Activated CD4-positive, CD25-positive, alpha-beta regulatory T cell (primary cell): Measurements from ENCODE around the gene EIF3K.
"Not testable (repeated sequence)": the region's sequence is repeated elsewhere in the genome, so short reads cannot be mapped to it uniquely, and the experiment has no call there.

Experiments
- DNase-seq, 4 experiments: peaks; one replicate each; lab custom pipeline; 2025; lab: John Stamatoyannopoulos, UW

The EIF3K gene

DNA sequence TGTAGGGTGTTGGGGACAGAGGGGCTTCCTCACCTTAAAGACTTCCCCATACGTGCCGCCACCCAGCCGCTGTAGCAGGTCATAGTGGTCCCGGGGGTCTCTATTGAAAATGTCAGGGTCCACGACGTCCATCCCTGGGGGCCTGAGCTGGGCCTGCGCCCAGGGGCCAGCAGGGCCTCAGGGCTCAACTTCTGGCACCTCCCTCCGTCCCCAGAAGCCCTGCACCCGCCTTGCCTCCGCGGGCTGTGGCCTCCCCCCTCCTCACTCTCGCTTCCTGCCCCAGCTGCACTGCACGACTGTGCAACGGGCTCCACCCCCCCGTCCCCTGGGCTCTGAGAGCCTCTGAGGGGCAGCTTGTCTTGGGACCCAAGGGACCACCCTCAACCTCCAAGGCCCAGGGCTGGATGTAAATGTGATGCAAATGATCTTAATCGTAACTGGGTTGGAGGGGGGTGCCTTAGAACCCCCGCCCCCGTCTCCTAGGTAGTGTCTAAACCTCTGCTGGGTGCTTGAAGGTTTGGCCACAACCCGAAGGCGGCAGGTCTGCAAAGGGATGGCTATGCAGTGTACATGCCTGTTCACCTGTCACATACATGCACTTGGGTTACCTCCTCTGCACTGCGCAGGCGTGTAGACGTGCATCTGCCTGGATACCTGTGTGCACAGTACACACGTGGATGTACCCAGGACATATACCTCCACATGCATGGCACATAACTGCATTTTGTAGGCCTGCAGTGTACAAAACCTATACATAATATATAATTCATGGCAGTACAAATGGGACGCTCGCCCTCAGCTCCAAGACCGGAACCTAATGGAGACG is 1.0 kb upstream of the EIF3K start, which contains the start of gene MAP4K1:
TSS of gene MAP4K1 (minus strand) at position 190 of the 826 bp plus-strand sequence. CDS start at position 132, 58 bp downstream.
- DNase-seq, result peak; percentile 33 to 62 (median 47)

DNA sequence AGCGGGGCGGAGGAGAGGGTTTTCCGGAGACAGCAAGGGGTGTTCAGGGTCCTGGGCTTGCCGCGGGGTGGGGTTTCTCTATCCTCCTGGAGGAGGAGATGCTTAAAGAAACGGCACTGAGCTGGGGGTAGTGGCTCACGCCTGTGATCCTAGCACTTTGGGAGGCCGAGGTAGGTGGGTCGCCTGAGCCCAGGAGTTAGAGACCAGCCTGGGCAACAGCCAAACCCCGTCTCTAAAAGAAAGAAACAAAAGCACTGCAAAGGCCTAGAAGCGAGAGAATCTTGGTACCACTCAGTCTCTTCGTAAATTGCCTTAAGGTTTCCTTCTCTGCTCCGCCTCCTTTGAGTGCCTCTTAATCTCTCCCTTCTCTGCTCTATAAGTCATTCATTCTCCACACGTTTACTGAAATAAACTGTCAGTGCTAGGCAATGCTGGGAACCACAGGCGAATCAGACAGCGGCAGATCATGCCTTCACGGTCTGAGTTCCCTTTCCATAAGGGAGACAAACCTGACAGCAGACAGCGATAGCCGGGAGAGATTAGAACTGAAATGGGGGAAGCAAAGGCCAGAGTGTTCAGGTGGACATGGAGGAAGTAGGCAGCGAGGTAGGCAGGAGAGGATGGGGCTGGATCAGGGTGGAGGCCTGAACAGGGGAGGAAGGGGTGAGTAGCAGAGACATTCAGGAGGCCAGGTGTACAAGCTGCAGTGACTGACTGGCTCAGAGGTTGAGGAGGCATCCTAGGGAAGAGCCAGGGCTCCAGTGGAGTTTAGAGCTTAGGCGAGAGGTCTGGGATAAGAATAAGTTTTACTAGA is 580 bp downstream of the EIF3K start:
- no peak for DNase-seq

DNA sequence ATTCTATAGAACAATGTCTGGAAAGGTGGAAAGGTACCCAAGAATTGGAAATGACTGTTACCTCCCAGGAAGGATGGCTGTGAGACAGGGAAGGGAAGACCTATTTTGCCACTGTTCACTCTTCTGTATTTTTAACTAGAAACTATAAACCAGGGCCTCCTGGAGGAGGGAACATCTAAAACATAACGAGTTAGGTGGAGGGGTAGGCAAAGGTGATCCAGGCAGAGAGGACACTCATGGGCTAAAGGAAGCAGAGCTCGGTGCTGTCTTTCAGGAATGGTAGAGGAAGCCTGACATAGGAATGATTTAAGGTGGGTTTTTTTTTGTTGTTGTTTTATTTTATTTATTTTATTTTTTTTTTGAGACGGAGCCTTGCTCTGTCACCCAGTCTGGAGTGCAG is 5.8 kb downstream of the EIF3K start:
- DNase-seq, result no peak

DNA sequence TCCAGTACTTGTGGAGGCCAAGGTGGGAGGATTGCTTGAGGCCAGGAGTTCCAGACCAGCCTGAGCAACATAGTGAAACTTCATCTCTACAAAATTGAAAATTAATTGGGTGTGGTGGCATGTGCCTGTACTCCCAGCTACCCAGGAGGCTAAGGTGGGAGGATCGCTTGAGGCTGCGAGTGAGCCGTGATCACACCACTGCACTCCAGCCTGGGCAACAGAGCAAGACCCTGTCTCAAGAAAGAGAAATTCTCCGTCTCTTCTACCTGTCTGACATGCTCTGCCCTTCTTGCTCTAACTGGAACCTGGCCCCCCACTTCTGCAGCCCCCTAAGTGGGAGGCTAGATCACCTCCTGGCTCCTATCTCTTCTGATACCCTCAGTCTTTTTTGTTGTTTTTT is 7.4 kb downstream of the EIF3K start:
- DNase-seq, result no peak

DNA sequence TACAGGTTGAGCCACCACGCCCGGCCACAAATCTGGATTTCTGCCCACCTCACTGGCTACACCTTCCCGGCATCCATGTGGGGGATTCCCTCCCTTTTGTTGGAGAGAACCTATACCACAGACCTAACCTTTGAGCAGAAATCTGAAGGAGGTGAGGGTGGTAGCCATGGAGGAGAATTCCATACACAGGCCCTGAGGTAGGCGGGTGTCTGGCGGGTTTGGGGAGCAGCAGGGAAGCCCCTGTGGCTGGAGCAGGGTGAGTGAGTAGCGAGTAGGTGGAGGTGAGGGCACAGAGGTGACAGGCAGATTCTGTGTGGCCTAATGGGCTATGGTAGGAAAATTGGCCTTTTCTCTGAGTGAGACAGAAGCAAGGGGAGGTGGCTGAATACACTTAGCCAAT is 10.6 kb downstream of the EIF3K start:
- no peak for DNase-seq

DNA sequence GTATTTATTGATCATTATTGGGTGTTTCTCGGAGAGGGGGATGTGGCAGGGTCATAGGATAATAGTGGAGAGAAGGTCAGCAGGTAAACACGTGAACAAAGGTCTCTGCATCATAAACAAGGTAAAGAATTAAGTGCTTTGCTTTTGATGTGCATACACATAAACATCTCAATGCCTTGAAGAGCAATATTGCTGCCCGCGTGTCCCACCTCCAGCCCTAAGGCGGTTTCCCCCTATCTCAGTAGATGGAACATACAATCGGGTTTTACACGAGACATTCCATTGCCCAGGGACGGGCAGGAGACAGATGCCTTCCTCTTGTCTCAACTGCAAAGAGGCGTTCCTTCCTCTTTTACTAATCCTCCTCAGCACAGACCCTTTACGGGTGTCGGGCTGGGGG is 12.3 kb downstream of the EIF3K start:
- DNase-seq, result not testable (repeated sequence)

DNA sequence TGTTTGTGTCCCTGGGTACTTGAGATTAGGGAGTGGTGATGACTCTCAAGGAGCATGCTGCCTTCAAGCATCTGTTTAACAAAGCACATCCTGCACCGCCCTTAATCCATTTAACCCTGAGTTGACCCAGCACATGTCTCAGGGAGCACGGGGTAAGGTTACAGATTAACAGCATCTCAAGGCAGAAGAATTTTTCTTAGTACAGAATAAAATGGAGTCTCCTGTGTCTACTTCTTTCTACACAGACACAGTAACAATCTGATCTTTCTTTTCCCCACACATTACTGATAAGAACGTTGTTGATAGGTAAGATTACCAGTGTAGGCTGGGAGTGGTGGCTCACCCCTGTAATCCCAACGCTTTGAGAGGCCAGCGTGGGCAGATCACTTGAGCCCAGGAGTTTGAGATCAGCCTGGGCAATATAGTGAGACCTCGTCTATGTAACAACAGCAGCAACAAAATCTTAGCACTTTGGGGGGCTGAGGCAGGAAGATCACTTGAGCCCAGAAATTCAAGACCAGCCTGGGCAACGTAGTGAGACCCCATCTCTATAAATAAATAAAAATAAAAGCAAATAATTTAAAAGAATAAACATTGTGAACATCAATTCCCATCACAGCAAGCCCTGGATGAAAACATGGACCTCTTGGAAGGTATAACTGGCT is 13.0 kb downstream of the EIF3K start:
- not testable (repeated sequence) for DNase-seq

DNA sequence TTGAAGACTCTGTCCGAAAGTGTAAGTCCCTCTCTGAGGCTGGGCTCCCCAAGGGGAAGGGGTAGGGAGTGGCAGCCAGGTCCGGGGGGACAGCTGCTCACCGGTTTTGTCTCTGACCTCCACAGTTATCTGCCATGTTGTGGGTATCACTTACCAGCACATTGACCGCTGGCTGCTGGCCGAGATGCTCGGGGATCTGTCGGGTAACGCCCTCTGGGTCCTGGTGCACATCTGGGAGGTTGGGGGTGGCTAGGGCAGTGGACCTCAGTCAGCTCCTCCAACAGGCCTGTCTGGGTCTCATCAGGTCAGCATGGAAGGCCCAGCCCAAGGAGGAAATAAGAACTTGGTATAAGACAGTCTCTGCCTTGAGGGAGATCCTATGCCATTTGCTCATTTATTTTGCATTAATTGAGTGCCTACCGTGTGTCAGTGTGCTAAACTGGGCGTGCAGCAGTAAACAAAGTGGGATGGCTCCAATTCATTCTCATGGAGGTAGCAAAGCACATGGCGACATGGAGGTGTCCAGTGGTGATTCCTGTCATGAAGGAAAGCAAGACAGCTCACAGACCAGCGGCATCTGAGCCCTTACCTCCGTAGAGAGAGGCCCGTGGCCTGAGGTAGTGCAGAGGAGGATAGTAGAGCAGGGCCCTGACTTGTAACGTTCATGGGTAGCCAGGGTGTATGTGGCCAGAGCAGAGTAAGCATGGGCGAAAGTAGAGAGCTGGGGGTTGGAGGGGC is 13.7 kb downstream of the EIF3K start:
- DNase-seq, result no peak

DNA sequence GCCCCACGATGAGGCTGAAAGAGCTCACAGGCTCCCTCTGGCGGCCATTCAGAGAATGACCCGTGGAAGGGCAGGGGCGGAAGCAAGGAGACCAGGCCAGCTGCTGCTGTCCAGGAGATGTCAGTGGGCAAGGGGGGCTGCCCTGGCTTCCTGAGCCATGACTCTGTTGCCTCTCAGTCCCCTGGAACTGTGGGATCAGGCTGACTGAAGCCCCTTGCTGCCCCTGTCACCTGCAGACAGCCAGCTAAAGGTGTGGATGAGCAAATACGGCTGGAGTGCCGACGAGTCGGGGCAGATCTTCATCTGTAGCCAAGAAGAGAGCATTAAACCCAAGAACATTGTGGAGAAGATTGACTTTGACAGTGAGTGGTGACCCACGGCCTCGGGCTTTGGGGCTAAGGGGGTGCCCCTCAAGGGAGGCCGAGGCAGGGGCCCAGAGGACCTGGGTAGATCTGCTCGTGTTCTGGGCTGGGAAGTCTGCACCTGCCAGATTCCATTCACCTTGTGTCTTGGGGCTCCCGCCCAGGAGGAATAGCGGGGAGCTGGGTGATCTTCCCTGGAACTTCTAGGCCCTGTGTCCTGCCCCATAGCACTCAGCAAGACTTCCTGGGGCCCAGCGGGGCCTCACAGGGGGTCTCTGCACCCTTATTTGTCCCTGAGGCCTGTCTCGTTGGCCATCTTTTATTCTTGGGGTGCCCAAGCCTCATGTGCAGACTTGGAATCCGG is 15.9 kb downstream of the EIF3K start:
- peak; percentile 44 to 72 (median 58) for DNase-seq

DNA sequence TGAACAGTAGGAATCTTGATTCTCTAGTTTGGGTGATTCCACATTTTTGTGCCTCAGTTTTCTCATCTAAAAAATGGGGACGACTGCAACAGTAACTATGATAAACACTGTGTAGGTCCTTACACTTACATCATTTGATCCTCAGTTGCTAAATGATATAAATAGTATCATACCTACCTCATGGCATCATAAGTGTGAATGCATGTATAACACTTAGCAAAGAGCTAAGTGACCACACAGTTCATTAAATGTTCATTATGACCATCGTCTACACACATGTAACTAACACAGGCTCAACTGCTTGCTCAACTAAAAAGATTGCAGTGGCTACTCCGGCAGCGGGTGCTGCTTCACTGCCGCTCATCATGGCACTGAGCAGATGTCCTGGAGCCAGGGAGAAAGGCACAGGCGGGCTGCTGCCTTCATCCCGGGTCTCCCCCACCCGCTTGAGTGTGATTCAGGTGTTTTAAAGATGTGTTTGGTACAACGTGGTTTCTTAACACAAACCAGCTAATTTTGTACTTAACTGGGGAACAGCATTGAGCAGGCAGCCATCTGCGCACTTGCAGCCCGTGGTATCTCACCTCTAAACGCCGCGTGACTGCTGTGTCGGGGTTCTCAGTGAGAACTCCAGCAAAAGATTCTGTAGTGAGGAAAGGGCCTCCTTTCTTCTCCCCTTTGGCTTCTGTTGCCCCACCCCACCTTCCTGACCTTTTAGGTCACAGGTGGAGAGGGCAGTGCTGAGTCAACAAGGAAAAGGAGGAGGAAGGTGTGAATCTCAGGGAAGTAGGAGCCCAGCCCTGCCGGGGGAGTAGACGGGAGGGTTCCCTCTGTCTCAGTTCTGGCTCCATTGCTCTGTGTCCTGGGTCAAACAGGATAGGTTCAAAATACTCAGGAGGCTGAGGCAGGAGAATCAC is 16.8 kb downstream of the EIF3K start:
- no peak for DNase-seq

DNA sequence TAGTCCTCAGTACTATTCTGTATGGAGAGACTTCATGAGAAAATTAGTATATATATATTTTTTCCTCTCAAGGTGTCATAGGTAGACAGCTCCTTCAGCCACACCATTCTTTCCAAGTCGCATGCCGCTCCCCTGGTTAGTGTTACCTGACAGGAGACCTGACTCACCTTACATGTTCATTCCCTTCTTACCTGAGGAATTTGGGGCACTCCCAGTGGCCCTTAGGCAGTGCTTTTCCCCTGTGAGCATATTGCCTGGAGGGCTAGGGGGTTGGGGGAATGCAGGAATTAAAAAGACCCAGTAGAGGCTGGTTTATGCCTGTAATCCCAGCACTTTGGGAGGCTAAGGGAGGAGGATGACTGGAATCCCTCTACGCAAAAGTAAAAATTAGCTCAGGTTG is 19.5 kb downstream of the EIF3K start:
- DNase-seq, result no peak

DNA sequence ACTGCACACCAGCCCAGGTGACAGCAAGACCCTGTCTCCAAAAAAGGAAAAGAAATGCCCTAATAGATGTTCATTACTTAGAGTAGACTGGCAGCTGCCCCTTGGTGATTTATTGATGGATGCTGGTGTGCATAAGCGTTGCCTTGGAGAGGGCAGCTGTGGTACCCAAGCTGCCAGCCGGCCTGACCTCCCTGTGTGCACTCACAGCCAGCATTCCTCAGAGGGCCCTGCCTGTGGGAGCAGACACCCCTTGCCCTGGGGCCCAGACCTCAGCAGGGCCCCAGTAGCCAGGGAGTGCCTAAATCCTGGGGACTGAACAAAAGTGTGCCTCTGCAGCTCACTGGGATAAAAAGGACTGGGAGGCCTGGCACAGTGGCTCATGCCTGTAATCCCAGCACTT is 20.7 kb downstream of the EIF3K start:
- no peak for DNase-seq

DNA sequence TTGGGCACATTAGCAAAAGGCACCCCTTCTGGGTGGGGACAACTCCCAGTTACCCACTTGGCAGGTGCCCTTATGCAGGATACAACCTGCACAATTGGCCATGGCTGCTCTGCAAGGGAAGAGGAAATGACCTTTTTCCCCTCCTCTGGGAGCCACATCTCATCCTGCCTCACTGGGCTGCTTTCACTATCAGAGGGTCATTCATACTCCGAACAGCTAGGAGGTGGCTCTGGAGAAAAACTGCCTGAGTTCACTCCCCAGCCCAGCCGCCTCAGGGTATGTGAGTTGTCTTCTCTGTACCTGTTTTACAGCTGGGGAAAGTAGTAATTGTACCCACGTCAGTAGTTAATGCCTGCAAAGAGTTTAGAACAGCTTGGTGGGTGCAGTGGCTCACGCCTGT is 21.4 kb downstream of the EIF3K start:
- no peak for DNase-seq

DNA sequence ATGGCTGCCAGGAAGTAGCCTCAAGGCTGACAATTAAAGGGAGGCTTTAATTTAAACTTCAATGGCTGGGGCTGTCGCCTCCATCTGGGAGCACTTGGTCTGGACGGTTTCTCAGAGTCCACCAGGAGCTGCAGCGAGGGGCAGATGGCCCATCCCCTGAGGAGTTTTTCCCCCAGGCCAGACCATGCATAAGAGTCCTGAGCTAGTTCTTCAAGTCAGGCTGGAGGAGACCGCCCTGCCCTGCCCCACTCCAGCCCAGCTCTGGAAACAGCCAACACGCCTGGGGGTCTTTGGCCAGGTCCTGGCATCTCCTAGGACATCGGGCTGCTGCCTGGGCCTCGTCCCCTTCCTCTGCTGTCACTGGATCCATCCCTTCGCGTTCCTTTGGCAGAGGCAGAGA is 23.2 kb downstream of the EIF3K start:
- no peak for DNase-seq

DNA sequence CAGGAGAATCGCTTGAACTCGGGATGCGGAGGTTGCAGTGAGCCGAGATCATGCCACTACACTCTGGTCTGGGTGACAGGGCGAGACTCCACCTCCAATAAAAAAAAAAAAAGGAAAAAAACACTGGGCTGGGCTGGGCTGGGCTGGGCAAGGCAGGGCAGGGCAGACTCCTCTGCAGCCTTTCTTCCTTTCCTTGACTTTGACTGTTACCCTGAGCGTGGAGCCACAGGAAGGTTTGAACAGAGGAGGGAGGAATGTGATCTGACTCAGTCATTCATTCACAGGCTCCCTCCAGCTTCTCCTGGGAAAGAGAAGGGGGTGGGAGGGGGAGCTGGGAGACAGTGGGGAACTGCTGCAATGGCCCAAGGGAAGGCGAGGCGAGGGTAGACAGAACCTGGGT is 25.7 kb downstream of the EIF3K start:
- DNase-seq, result no peak

DNA sequence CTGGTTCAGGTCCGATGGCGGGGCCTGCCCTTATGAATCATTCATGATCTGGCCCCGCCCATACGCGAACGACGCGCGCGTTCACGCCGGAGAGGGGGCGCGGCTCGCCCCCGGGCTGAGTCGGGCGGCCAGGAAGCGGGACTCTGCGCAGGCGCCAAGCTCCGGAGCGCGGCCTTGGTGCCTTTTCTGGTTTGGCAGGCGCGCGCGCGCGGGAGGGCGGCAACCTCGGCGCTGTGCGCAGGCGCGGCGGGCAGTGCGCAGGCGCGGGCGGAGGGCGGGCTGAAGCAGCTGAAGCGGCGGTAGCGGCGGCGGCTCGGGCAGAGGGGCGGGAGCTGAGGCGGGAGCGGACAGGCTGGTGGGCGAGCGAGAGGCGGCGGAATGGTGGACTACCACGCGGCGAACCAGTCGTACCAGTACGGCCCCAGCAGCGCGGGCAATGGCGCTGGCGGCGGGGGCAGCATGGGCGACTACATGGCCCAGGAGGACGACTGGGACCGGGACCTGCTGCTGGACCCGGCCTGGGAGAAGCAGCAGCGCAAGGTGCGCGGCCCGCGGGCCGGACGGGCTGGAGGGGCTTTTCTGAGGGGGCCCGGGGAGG is 28.5 kb downstream of the EIF3K start, which contains the start of gene ACTN4:
TSS of gene ACTN4 (plus strand) at position 282 of the 598 bp plus-strand sequence. CDS start at position 379, 97 bp downstream.
- DNase-seq, result peak; percentile 100

DNA sequence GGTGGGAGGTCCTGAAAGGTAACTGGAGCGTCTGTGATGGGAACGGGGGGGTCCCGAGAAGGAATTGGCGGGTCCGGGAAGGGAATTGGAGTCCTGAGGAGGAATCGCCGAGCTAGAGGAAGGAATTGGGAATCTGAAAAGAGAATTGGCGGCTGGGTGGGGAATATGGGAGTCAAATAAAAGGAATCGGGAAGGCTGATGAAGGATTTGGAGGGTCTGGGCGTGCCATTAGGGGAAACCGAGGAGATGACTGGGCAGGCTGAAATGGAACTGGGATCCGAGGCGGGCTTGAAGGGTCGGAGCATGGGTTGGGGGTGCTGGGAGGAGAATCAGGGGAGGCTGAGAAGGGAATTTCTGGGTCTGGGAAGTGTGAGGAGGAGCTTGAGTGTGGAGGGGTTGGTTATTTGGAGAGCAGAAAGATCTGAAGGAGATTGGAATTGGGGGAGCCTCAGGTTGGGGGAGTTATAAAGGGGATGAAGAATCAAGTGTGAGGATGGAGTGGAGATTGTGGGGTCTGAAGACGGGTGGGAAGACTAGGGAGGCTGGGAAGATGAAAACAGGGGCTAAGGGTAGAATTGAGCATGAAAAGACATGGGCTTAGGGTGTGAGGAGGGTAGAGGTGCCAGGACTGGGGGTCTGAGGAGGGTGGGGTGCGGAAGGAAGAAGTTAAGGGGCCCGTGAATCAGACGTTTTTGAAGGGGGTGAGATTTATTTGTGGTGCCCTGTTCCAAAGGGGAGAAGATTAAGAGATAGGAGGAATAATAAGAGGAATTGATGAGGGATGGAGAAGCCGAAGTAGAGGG is 29.2 kb downstream of the EIF3K start:
- no peak for DNase-seq

DNA sequence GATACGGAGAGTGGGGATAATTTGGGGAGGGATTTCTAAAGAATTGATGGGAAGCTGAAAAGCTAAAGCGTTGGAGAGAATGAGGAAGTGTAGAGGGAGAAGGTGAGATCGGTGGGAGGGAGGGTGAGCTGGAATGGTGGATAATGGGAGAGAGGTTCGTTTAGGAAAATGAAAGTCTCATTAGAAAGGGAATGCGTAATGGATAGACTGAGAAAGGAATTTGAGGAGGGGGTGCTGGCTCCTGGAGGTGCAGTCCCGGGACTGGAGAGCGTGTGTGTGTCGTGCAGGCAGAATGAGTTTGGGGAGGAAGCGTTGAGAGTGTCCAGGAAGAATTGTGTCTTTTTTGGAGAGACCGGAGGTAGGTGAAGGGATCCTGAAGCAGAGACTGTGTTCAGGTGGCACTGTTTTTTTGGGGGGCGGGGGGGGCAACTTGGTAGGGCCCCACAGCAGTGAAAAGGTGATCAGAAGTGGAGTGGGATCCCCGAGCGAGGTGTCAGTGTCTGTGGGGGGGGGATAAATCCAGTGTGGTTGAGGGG is 29.8 kb downstream of the EIF3K start:
- no peak for DNase-seq
